Activated CD4-positive, alpha-beta T cell treated with anti-CD3 and anti-CD28 coated beads for 1 hour (primary cell): ENCODE measurements around the gene ZNF236.
"Not testable (repeated sequence)": the region's sequence is repeated elsewhere in the genome, so short reads cannot be mapped to it uniquely, and the experiment has no call there.

Source experiments
- DNase-seq: peaks from one replicate; pipeline ENCODE4 v3.0.0-alpha.2; 2020

ZNF236 gene

DNA sequence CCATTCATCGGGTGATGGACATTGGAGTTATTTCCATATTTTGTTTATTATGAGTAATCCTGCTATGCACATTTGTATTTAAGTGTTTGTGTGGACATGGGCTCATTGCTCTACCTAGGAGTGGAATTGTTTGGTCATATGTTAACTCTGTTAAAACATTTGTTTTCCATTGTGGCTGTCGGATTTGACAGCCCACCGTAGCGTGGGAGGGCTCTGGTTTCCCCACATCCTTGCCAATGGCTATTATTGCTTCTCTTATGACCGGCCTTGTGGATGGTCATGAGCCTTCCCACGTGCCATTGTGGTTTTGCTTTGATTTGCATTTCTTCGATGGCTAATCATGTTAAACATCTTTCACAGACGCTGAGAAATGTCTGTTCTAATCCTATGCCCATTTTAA is 92.0 kb downstream of the ZNF236 start:
- no peak for DNase-seq

DNA sequence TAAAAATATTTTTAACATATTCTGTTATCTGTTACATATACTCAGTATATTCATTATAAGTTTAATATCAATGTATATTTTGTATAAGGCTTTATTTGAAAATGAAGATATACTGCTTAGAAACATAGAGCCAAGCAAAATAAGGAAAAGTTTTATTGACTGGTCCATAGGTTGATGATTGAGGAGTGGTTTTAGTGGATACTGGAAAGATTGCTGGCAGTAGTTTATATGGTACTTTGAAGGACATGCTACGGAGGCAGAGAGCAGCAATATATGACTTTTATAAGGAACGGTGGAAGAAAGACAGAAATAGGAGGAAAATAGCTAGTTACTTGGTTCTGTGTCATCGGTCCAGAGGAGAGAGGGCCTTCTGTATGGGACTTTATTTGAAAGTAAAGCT is 92.4 kb downstream of the ZNF236 start:
- no peak for DNase-seq

DNA sequence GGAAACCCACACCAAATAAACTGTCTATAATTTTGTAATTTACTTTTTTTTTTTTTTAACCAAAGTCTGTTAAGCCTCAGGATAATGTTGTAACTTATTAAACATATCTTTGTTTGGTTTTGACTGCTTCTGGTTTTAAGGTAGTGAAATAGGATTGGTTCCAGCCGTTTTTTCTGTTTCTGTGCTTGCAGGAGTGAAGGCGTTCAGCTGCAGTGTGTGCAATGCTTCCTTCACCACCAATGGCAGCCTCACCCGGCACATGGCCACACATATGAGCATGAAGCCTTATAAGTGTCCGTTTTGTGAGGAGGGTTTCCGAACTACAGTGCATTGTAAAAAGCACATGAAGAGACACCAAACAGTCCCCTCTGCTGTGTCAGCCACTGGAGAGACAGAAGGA is 93.1 kb downstream of the ZNF236 start:
- no peak for DNase-seq

DNA sequence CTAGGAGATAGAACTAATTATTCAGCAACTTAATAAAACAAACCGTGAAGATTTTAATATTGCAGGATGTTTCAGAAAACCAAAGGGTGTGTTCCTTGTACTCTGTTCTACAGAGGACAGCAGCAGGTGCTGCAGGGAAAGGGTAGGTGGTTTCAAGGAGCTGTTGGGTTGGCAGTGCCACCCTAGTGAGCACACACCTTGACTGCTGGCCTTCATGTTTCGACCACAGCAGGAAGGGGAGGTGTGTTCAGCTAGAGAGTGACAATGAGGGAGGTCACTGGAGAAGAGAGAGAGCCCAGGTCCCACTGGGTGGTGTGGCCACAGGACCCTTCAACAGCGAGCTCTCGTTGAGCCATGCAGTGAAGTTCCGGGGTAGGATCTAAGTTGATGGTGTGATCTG is 98.6 kb downstream of the ZNF236 start:
- DNase-seq: no peak

DNA sequence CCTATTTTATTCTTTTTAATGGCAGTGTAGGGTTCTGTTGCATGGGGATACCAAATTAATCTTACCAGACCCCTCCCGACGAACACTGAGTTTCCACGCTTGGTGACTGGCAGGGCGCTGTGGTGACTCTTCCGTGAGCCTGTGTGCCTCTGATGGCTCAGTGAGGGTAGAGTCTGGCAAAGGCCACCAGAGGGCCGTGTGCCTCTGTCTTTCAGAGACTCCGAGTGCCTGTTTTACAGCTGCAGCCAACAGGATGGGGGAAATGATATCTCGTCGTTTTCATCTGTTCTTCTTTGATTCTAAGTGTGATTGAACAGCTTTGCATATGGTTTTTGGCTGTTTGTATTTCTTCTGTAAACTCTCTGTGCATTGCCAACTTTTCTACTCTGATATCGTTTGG is 99.8 kb downstream of the ZNF236 start:
- DNase-seq: peak; percentile 32

DNA sequence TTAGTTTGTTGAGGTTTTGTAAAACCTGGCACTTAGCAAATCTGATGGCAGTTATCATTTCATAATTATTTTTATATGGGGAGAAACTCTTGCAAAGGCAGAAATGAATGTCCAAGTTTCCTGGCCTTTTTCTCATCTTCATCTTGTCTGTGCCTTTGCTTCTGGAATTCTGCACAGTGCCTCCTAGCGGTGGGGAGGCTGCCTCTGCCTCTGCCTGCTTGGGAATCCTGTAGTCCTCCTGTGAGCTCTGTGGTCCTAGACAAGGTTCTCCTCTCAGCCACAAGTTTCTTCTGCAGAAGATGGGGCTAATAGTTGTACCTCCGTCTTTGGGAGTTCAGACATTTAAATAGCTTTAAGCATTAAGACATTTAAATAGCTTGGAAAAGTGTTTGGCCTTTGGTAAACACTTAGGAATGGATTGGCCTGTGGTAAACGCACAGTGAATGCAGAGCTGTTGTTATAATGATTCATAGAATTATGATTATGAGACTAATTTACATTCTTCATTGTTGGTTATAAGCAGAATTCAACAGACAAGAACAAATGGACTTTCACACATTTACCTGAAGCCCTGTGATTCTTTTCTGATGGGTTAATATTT is 101.2 kb downstream of the ZNF236 start:
- no peak for DNase-seq

DNA sequence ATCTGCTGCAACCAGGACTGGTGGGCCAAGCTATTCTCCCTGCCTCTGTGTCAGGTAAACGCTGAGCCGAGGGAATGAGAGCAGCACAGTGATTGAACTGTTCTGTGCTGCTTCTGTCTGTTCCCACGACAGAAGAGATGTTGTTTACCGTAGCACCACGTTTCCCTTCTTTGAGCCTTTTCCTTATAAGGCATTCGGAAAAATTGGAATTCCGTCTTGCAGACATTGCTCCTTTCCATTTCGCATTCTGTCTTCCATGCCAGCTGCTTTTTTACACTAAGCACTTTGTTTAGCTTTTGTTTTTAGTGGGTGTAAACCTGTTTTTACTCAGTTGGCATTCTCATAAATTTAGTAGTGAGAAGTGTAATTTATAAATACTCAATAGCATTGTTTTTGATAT is 103.1 kb downstream of the ZNF236 start:
- DNase-seq: no peak

DNA sequence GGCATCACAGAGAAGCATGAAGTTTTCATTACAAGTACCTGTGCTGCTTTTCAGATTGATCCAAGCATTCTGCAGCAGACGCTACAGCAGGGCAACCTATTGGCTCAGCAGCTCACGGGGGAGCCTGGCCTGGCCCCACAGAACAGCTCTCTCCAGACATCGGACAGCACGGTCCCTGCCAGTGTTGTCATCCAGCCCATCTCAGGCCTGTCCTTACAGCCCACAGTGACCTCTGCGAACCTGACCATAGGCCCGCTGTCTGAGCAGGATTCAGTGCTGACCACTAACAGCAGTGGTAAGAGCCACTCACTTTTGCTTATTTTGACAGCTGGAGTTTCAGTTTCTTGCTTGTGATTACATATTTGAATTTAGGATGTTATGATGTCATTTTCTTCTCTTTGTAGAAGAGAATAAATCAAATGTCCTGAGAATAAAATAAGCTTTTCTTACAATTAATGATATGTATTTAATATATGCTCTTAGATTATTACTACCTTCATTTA is 104.9 kb downstream of the ZNF236 start:
- no peak for DNase-seq

DNA sequence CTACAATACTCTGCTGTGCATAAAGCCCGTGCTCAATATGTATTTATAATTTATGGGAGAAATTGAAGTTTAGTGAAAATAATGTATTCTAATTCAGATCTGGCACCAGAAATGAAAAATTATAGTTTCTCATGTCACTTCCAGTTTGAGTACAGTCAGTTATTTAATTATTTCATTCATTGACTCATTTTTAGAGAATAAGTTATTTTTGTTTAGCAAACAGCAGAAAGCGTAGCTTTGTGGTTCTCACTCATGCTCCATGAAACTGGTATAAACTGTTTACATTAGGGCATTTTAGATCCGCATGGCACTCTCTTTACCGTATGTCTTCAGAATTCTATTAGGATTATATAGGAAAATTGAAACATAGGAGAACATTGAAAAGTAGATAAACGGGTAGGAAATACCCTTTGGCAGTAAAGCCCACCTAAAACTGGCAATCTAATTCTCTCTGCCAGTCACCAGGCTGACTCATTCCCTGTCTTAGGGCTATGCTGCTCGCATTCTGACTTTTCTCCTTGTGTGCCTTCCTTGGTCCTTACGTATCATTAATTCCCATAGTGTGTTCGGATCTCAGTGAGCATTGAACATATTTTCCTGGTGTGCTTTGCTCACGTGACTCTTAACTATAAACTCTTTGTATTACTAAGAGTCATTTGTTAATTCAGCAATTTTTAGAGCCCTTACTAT is 106.0 kb downstream of the ZNF236 start:
- DNase-seq: no peak

DNA sequence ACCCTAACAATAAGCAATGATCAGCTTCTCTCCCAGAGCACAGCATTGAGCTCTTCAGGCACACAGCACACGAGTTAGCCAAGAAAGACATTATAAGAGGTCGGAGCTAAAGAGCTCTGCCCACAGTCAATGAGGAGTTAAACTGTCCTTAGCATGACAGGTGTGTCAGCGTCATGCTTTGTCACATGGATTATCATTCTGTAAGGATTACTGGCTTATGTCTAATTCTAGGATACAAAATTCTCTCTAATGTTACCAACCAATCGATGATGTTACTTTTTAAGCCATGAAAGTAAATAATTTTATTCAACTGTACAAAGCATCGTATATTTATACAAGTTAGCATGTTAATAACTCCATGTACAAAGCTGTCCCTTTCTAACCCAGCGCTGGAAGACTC is 108.8 kb downstream of the ZNF236 start:
- DNase-seq: no peak

DNA sequence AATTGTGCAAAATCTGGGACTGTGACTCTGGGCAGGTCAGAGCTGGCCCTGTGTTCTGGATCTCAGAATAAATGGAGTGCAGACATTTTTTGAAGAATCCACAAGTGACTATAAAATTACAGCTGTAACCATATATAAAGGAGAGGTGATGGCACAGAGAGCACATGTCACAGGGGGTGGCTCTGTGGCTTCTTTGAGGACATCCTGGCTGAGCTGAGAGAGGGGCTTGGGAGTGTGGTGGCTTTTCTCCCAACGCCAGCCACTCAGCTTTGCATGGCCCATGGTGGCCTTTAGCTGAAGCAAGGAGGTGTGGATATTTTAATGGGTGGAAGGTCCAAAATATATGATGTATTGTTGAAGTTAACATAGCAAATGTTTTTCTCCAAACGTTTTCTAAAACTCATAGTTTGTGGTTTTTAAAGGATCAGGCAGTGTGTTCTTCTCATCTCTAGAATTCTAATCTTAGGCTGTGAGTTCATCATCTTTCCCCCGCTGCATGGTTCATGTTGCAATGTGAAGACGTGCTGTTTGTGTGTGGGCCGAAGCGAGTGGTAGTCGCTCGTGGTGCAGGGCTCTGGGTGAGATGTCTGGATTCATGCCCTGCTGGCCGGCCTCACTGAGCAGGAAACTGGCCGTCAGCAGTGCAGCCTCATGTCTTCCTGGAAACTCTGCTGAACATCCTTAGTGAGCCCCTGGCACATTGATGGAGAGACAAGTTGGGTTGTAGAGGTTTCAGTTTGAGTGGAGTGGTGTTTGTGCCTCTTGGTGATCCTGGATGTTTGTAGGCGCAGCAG is 109.9 kb downstream of the ZNF236 start:
- no peak for DNase-seq

DNA sequence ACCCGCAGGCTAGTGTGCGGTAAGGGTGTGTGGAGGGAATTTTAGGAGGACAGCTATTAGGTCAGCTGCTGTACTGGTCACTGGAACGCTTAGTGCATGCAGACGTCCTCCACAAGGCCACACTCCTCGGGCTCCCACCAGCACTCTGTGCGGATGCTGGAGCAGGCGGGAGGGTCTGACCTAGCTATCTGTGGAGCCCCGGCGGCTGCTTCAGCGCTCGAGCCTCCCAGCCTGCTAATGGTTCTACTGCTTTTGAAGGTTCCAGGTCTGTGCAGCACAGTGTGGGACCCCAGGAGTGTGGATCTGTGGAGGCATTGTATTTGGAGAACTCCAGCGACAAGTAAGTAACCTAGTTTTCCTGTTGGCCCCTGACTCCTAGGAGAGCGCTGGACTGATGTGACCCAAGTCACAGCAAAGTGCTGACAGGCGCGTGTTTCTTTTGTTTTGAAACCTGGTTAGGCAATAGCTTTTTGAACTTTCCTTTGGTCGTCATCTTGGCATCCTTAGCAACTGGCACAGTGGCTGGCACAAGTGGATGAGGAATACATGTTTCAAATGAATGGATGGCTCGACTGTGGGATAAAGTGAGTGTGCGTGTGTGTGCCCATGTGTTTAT is 113.5 kb downstream of the ZNF236 start:
- no peak for DNase-seq

DNA sequence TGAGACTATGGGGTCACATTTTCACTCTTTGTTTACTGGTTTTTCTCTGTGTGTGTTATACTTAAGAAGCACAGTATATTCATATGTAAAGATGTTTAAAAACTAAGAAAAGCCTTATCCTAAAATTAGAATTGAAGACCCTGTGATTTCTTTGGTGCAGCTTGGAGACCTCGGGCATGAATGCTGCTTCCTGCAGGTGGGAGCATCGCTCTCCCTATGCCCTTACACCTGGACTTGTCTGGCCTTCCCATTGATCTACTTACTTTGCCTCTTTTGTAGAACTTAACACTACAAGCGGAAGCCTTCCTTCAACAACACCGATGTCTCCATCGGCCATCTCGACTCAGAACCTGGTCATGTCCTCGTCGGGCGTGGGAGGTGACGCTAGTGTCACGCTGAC is 114.5 kb downstream of the ZNF236 start:
- no peak for DNase-seq

DNA sequence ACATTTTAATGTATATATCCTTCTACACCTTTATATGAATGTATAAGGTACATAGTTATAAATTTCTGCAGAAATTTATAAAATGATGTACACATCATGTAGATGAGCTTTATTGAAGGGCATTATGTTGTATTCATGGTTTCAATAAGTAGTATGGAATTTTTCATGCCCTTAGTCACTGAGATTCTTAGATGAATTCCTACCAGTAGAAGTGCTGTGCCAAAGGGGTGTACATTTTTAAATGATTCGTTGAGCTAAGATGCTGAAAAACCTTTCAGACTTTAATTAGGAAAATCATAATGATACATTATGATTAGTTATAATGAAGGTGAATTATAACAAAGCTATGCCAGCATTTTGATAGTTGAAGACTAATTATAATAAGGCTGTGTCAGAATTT is 115.2 kb downstream of the ZNF236 start:
- no peak for DNase-seq

DNA sequence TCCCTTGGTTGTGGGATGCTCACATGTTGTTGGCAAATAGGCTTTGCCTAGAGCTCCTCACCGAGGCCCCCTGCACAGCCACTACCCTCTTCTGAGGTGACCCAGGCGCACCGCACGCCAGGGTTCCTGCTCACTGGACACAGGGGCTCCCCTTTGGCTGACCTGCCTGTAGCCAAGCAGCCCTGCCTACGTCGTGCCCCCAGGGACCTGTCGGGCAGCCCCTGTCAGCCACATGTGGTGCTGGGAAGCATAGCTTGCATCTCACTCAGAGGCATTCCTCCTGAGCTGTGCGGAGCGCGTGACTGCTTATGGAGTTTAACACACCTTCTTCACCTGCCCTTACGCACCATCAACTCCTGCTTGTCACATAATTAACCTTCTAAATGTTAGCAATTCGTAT is 116.3 kb downstream of the ZNF236 start:
- no peak for DNase-seq

DNA sequence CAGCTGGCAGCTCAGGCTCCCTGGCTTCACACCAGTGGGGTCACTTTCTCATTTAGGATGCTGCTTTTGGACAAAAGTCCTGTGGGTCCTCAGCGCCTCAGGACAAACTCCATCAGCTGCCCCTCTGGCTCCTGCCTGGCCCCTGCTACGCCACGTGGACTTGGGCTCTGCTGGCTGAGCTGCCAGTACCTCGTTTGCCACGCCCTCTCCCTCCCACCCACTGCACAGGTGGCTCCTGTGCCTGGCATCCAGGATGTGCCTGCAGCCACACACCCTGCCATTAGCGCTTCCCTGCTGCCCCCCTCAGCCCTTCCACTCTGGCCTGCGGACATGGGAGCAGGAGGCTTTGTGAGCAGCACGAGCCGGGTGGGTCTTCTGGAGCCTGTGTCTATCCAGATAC is 118.9 kb downstream of the ZNF236 start:
- no peak for DNase-seq

DNA sequence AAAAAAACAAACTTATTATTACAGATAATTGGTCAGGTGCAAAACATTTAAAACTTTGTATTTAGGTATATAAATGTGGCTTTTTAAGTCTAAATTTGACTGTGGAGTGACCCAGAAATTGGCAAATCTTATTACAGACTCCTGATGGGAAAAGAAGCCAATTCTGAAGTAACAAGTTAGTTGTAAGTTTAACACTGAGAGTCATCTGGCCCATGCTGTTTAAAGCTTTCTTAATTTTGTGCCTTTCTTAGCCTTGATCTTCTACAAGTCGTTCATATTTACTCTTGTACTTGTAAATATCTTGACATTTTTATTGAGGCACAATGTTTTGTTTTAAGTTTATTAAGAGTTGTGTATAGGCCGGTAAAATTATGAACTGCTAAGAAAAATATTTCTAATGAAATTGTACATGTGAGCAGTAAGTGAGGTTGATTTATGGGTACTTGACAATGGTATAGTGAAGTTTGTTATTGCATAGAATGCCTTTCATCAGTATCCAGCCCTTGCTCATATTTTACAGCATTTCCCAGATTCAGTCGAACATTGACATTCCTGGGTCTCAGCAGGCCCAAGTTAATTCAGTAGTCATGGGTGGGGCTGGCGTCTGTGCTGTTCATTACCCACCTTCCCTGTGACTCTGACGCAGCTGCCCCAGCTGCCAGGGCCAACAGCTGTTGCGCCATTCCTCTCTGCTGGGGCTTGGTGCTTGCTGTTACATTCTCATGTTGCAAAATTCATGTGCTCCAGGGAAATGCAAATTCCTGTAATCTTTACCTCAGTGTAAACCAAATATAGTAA is 121.4 kb downstream of the ZNF236 start:
- DNase-seq: no peak

DNA sequence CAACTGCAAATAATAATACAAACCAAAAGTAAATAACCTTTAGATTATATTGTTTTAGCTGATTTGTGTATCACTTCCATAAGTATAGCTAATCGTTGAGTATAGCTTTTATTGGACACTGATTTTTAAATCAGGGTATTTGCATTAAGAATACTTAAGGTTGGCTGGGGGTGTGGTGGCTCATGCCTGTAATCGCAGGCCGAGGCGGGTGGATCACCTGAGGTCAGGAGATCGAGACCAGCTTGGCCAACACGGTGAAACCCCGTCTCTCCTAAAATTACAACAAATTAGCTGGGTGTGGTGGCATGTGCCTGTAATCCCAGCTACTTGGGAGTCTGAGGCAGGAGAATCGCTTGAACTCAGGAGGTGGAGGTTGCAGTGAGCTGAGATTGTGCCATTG is 122.0 kb downstream of the ZNF236 start:
- DNase-seq: not testable (repeated sequence)

DNA sequence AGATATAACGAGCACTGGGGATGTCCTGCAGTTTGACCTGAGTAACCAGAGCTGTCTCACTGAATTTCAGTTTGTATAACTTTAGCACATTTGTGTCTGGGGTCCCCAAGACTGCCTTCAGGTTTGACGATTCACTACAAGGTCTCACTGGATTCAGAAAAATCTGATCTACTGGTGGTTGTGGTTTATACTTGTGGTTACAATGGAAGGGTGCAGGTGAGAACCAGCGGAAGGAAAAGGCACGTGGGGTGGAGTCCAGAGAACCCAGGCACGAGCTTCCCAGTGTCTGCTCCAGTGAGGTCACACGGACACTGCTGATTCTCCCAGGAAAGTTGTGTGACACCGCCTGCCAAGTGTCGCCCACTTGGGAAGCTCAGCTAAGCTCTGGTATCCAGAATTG is 126.0 kb downstream of the ZNF236 start:
- DNase-seq: no peak

DNA sequence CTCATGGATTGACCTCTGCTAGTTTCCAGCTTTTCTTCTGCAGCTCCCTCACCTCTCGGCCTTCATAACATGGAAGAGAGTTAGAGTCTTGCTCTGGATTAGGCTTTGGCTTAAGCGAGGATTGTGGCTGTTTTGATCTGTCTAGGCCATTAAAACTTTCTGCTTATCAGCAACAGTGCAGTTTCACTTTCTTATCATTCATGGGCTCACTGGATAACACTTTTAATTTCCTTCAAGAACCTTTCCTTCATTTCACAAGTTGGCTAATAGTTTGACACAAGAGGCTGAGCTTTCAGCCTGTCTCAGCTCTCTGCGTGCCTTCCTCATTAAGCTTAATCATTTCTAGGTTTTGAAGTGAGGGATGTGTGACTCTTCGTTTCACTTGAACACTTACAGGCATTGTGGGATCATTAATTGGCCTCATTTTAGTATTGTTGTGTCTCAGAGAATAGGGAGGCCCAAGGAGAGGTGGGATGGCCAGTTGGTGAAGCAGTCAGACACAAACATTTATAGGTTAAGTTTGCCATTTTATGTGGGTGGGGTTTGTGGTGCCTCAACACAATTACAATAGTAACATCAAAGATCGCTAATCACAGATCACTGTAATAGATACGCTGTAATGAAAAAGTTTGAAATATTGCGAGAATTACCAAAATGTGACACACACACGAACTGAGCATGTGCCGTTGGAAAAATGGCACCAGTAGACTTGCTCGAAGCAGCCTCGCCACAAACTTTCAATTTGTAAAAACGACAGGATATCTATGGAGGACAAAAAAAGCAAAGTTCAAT is 129.3 kb downstream of the ZNF236 start:
- DNase-seq: no peak

DNA sequence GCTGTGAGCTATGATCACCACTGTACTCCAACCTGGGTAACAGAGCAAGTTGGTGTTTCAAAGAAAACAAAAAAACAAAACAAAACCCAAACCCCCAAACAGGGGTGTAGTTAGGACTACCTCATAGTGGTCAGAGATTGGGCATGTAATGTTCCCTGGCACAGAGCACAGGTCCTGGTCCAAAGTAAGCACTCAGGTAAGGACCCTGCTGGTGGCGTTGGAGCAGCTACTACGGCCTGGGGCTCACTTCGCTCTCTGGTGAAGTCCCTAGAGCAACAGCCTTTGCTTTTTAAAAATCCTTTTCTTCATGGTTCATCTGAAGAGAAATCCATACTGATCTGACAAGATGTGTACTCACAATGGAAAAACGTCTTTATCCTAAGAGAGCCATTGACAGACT is 130.4 kb downstream of the ZNF236 start:
- no peak for DNase-seq

DNA sequence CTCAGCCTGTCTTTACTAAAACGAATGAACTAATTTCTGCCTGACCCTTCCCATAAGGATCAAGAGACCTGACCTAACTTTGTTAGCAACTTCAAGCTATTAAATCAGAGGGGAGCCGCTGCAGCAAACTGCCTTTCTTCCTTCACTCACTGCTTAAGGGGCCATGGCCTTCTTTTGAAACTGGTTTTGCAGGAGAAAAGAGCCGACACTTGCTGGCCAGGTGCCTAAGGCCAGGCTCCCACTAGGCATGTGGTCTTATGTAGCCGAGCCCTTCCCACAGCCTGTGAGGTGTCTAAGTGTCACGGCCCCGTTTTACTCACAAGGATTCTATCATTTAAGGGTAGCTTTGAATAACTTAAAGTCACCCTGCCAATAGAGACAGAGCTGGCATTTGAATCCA is 130.8 kb downstream of the ZNF236 start:
- DNase-seq: no peak
